ENCODE measurements around the gene KCNIP2.

The KCNIP2 gene

GRCh38 chr10:101782811-101783735 lies 60.5 kb downstream of the KCNIP2 start, which contains the start of gene NPM3:
Gene NPM3, minus strand, starts transcription at chr10:101783446. Its CDS starts 56 bp downstream, at chr10:101783390.
- DNase-seq (ENCODE audit: extremely low spot score) = peak; percentile 92
- no peak for TF ChIP-seq HDGF (IDR thresholded peaks at IDR 0.05; ENCODE audit: borderline replicate concordance)
- TF ChIP-seq L3MBTL2 (conservative IDR thresholded peaks at IDR 0.05) = peak; percentile 39; the same call in 1 of the 2 replicates
- no peak for TF ChIP-seq PKNOX1 (IDR thresholded peaks at IDR 0.05)
- no peak for TF ChIP-seq FOXM1 (IDR thresholded peaks at IDR 0.05; ENCODE audit: borderline replicate concordance)
- TF ChIP-seq FOXK2 (IDR thresholded peaks at IDR 0.05) = no peak
- no peak for TF ChIP-seq ZNF384 (IDR thresholded peaks at IDR 0.05)
- no peak; the same call in 1 of the 2 replicates for TF ChIP-seq ELF4 (IDR thresholded peaks at IDR 0.05)
- TF ChIP-seq BHLHE40 (IDR thresholded peaks at IDR 0.05; ENCODE audit: borderline replicate concordance) = no peak
- POLR2A ChIA-PET = interaction anchor here (1.1 to 2.7 kb wide), 5 partner anchors 9 to 180 kb away, joined by 3 to 24 read pairs (median 6); partner anchors contain the start of gene OGA
- CTCF ChIA-PET = interaction anchor here (0.7 to 2.3 kb wide), 2 partner anchors 181 to 496 kb away, joined by 3 to 16 read pairs; no protein-coding TSS in a partner anchor

DNA sequence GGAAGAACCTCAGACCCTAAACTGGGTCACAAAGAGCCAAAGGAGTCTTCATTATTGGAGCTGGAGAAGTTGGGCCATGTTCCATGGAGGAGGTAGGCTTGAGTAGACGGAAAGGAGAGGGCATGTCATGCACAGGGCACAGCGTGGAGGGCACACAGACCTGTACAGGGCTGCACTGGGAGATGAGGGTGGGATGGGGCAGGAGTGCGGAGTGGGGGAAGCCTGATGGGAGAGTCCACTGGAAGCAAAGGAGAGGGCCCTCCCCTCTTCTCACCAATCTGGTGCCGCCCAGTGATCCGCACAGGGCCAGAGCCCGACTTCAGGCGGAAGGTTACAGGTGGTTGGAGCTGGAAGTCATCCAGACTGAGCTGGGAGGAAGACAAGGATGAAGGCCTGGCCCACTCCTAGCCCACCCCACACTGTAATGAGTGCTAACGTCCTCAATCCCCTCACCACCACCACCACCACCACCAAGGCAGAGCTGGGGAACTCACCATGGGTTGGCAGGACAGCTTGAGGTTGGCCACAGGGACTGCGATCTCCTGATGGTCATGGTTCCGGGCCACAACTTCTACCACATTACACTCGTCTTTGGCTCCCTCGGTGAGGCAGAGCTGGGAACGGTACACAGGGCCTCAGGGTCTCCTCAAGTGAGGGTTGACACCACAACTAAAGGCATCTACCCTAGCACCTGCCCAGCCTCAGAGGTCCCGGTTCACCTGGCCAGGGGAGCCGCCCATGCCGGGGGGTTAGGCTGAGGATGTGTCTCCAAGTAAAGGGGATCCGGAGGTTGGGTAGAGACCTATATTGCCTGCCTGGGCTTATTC lies 61.4 kb downstream of the KCNIP2 start:
- TF ChIP-seq NFRKB (IDR thresholded peaks at IDR 0.05) (no peak), FOXK2 (IDR thresholded peaks at IDR 0.05) (no peak), HDGF (IDR thresholded peaks at IDR 0.05; ENCODE audit: borderline replicate concordance) (no peak), ELF4 (IDR thresholded peaks at IDR 0.05) (no peak), TARDBP (IDR thresholded peaks at IDR 0.05) (no peak), BHLHE40 (IDR thresholded peaks at IDR 0.05; ENCODE audit: borderline replicate concordance) (no peak), ZNF384 (IDR thresholded peaks at IDR 0.05) (no peak), LEF1 (IDR thresholded peaks at IDR 0.05; ENCODE audit: borderline replicate concordance) (no peak), SUZ12 (IDR thresholded peaks at IDR 0.05) (no peak), PKNOX1 (IDR thresholded peaks at IDR 0.05) (no peak), L3MBTL2 (conservative IDR thresholded peaks at IDR 0.05) (no peak), SP1 (IDR thresholded peaks at IDR 0.05) (no peak), ARNT (IDR thresholded peaks at IDR 0.05) (no peak), FOXA1 (IDR thresholded peaks at IDR 0.05) (no peak), FOXM1 (IDR thresholded peaks at IDR 0.05; ENCODE audit: borderline replicate concordance) (no peak), CTBP1 (IDR thresholded peaks at IDR 0.05; ENCODE audit: borderline replicate concordance) (no peak)
- ChIA-PET POLR2A (interaction anchor here (1.0 to 2.7 kb wide), 4 partner anchors 11 to 179 kb away, joined by 3 to 24 read pairs (median 5); partner anchors contain the start of gene OGA), CTCF (interaction anchor here (2.7 kb wide), 1 partner anchor 182 kb away, joined by 41 read pairs; no protein-coding TSS in a partner anchor)
- DNase-seq (ENCODE audit: extremely low spot score) = peak; percentile 13

- POLR2A ChIA-PET = interaction anchor here (0.8 to 1.8 kb wide), 5 partner anchors 10 to 194 kb away, joined by 3 to 6 read pairs (median 4); partner anchors contain the start of genes DPCD, OGA and POLL
- TF ChIP-seq SUZ12 (IDR thresholded peaks at IDR 0.05) = no peak
- no peak for TF ChIP-seq HDGF (IDR thresholded peaks at IDR 0.05; ENCODE audit: borderline replicate concordance)
- no peak for TF ChIP-seq ELF4 (IDR thresholded peaks at IDR 0.05)
- TF ChIP-seq PKNOX1 (IDR thresholded peaks at IDR 0.05) = no peak
- peak; percentile 7 for DNase-seq (ENCODE audit: extremely low spot score)
- CTCF ChIA-PET = interaction anchor here (0.5 to 2.7 kb wide), 20 partner anchors 10 to 569 kb away, joined by 3 to 41 read pairs (median 4); partner anchors contain the start of genes DPCD, OGA and POLL
Observed at GRCh38 chr10:101781655-101781983, 62.0 kb downstream of the KCNIP2 start.

GRCh38 chr10:101780818-101781654 lies 62.6 kb downstream of the KCNIP2 start:
- POLR2A ChIA-PET = interaction anchor here (0.8 to 1.8 kb wide), 6 partner anchors 10 to 193 kb away, joined by 3 to 6 read pairs (median 4); partner anchors contain the start of genes DPCD, OGA and POLL
- TF ChIP-seq FOXM1 (IDR thresholded peaks at IDR 0.05; ENCODE audit: borderline replicate concordance) = no peak
- no peak for TF ChIP-seq SP1 (IDR thresholded peaks at IDR 0.05)
- no peak for TF ChIP-seq PKNOX1 (IDR thresholded peaks at IDR 0.05)
- no peak for TF ChIP-seq FOXK2 (IDR thresholded peaks at IDR 0.05)
- TF ChIP-seq ZNF384 (IDR thresholded peaks at IDR 0.05) = no peak
- TF ChIP-seq SUZ12 (IDR thresholded peaks at IDR 0.05) = no peak
- TF ChIP-seq ARNT (IDR thresholded peaks at IDR 0.05) = no peak
- CTCF ChIA-PET = interaction anchor here (0.5 to 2.7 kb wide), 21 partner anchors 9 to 568 kb away, joined by 3 to 41 read pairs (median 4); partner anchors contain the start of genes DPCD, OGA and POLL
- peak; percentile 89 for DNase-seq (ENCODE audit: extremely low spot score)

All from HEK293T (cell line).